NCI-H69 (cell line): ENCODE measurements around the gene BICD2.

ENCODE experiments used
- DNase-seq: peaks from one replicate; lab custom pipeline; 2025; lab: John Stamatoyannopoulos, UW

BICD2 gene

GRCh38 chr9:92714787-92715487, 49.7 kb downstream of the BICD2 start:
- DNase-seq, result no peak

DNA sequence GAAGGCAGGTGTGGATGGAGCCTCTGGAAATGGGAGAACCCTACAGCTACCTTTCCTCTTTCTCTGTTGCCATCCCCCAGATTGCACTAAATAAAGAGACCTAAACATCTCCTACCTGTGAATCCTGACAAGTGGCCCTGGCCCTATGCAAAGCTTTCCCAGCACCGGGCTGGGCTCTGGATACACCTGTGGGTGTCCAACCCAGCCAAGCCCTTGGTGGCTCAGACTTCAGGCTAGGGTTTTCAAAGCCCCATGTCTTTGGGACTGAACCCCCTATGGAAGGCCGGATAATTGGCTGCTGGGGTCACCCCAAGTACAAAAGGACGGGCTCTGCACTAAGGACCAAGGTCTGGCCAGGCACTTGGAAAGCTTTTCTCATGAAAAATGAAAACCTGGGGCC, 50.6 kb downstream of the BICD2 start:
- no peak for DNase-seq

DNA sequence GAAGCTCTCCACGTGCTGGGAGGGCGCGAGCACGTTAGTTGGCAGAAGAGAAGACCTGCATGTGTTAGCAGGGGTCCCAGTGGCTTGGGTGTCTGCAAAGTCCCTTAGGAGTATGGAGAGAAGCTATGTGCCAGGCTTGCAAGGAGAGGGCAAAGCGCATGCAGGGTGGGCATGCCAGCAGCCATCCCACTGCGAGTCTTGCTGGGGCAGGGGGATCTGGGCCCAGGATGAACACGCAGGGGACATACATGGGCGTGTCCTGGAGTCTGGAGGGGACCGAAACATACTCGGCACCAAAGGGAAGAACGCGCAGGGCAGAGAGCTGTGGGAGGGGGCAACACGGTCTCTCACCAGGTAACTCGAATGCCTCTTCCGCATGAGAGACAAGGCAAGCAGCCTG, 51.1 kb downstream of the BICD2 start:
- no peak for DNase-seq

GRCh38 chr9:92712767-92713166, 51.9 kb downstream of the BICD2 start:
- DNase-seq, result no peak

GRCh38 chr9:92711844-92712243, 52.8 kb downstream of the BICD2 start:
- DNase-seq, result no peak

GRCh38 chr9:92711146-92711545, 53.5 kb downstream of the BICD2 start:
- no peak for DNase-seq

- DNase-seq, result no peak
Measured at GRCh38 chr9:92710368-92710767, 54.3 kb downstream of the BICD2 start.

- DNase-seq, result no peak
Measured at GRCh38 chr9:92709954-92710353, 54.7 kb downstream of the BICD2 start.

DNA sequence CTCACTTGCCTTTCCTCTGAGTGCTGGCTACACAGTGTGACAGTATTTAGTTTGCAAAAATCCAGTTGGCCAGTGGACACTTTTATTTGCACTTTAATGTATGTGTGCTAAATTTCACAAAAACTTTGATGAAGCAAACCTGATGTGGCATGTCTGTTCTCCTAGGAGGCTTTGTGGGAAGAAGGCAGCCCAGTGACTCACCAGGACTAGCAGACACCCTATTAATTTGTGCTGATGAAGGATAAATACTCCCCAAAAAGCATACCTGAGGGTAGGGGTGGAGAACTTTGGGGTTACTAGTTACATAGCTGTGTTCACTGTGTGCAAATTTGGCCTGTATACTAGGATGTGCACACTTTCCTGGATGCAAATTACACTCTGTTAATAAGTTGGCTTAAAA, 55.4 kb downstream of the BICD2 start:
- no peak for DNase-seq

GRCh38 chr9:92707530-92707929, 57.1 kb downstream of the BICD2 start:
- DNase-seq, result no peak

DNA sequence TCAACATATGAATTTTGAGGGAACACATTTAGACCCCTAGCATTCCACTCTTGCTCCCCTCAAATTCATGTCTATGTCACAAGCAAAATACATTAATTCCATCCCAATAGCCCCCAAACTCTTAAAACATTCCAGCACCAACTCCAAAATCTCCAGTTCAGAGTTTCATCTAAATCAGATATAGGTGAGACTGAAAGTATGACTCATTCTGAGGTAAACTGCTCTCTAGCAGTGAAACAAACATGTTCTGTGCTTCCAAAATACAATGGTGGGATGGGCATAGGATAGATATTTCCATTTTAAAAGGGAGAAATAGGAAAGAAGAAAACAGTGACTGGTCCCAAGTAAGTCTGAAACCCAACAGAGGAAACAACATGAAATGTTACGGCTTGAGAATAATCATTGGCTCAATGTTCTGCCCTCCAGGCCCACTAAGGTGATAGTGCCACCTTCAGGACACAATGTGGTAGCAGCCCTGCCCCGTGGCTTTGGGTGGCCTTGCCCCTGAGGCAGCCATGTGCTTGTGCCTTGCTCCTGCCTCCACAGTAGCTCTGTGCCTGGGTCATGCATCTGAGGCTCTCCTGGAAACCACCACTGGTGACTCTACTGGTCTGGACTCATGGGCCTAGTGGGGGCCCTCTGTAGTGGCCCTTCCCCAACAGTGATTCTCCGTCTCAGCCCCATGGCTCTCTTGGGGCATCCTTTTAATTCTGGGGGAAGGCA, 58.3 kb downstream of the BICD2 start:
- peak; percentile 61 for DNase-seq

DNA sequence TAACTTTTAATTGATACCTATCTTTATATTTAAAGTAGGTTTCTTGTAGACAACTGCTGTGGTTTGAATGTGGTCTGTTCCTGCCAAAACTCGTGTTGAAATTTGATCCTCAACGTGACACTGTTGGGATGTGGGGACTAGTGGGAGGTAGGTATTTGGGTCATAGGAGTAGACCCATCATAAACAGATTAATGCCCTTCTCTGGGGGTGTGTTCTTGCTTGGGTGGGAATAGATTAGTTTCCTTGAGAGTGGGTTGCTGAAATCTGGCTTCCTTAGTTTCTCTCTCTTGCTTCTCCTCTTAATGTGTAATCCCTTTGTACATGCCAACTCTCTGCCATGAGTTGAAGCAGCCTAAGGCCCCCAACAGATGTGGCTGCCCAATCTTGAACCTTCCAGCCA, 60.1 kb downstream of the BICD2 start:
- no peak for DNase-seq

GRCh38 chr9:92696619-92697018, 68.0 kb downstream of the BICD2 start:
- no peak for DNase-seq

DNA sequence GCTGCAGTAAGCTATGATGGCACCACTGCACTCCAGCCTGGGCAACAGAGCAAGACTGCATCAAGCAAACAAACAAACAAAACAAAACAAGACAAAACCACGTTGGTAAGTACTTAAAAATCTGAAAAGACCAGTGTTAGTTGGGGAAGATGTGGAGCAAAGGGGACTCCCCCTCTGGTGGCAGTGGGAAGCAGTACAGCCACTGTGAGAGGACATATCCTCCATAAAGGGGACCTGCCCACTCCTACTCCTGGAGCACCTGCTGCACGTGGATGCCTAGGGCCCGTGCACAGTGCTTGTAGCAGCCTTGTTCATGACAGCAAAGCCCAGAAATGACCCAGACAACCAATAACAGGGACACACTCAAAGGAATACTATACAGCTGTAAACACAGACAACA, 77.7 kb downstream of the BICD2 start:
- peak; percentile 32 for DNase-seq

- no peak for DNase-seq
Measured at GRCh38 chr9:92685022-92685421, 79.6 kb downstream of the BICD2 start.

DNA sequence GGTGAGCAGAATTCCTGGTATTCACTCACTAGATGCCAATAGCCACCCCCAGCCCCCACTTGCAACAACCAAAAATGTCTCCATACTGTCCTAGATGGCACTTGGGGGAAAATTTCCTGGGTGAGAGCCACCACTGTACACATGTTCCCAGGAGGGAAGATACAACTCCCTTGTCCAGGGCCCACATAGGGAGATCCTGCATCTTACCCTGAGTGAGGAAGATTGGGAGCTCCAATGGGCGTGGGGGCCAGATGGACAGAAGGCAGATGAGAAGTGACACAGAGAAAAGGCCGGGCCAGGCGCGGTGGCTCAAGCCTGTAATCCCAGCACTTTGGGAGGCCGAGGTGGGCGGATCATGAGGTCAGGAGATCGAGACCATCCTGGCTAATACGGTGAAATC, 82.4 kb downstream of the BICD2 start:
- DNase-seq, result no peak

DNA sequence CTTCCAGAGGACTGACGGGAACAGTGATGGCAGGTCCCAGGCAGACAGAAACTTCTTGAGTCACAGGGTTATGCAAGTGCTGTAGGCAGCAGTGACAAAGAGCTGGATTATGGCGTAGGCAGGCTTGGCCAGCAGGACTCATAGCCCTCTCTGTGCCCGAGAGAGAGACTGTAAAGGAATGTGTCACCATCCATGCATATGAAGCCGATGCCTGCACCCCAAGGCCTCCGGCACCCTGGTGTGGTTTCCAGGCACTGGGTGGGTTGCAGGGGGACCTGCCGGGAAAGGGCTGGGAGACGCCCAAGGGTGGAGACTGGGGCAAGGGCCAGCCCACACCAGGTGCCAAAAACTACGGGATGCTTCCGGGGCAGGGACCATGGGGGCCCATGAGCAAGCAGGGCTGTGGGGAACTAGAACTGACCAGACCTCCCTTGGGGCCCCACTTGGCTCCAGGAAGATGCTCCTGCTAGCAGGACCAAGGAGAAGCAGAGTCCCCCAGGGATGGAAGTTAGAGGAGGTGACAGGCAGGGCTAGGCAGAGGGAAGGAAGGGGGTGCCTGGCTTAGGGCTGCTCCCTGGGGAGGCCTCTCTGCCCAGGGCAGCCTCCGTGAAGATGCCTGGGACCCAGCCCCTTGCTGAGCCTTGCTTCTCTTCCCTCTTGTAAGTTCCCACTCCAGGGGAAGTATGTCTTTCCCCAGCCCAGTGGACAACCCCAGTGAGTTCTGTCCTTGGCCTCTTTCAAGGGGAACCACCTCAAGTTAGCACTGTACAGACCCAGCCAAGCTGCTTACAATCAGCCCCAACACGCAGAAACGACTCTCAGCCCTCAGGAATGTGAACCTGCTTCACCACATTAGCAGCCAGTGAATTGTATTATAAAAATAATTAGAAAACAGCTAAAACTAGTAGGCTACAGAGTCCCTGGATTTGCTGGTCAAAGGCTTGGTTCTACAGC, 84.2 kb downstream of the BICD2 start:
- DNase-seq, result no peak

- no peak for DNase-seq
Measured at GRCh38 chr9:92679413-92680165, 85.0 kb downstream of the BICD2 start.

- peak; percentile 48 for DNase-seq
Measured at GRCh38 chr9:92671323-92671722, 93.3 kb downstream of the BICD2 start.

DNA sequence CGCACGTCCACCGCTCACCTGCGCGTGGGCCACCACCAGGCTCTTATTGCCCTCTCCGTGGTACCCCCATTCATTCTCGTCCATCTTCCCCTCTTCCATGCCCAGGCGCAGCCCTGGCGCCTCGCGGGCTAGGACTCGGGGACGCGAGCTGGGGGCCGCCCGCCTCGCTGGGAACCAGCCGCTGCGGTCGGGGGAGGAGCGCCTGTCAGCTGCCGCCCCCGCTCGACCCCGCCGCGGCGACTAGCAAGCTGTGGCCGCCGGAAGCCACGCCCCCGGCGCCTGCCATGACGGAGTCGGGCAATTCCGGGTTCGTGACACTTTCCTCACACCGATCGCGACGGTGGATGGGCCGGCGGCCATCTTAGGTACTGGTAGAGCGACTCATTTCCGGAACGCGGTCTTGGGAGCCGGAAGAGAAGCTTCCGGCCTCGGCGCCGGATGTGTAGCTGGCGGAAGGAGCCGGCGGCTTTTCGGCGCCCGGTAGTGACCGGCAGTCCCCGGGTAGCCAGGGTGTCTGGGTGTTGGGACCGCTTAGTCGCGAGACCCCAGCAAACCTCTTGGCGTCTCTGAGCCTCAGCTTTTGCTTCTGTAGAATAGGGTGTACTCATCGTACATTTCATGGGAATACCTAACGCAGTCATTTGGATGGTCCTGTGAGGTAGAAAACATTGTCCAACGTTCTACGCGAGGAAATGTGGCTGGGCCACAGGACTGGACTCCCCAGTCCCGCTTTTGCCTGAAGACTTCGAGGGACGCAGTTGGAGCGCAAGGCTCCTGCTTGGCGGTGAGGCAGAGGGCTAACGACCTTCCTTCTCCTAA, 94.5 kb downstream of the BICD2 start, which contains the start of gene IPPK:
Gene IPPK, minus strand, starts transcription at position 242 of the 819 bp plus-strand sequence. Its CDS starts 143 bp downstream, at position 99.
- peak; percentile 100 for DNase-seq

GRCh38 chr9:92669527-92669889, 95.1 kb downstream of the BICD2 start:
- DNase-seq, result peak; percentile 52
